Spinal cord (tissue), 10 donors: Measurements from ENCODE around the gene GFOD2. TPM values are rescaled to one million over a fixed set of nuclear protein-coding genes. Genes with fewer than 3 reads are reported as not detected.
"Not testable (repeated sequence)": the region's sequence is repeated elsewhere in the genome, so short reads cannot be mapped to it uniquely, and the experiment has no call there.

Source experiments
- DNase-seq, 6 donors: peaks; one replicate each; pipeline versions ENCODE4 v3.0.0 to v3.0.0-alpha.2; 2013 to 2015; ENCODE audit warnings: low spot score in 6 of 6, low read depth in 4 of 6
- H3K27ac ChIP-seq: one replicate; pipeline ENCODE4 v1.5.1; 2013; ENCODE audit warnings: low read depth, low read length, control low read depth
- H3K27me3 ChIP-seq: one replicate; pipeline ENCODE4 v1.6.1; 2013; ENCODE audit warnings: low read length; ENCODE audit not compliant: control insufficient read depth, insufficient read depth
- H3K36me3 ChIP-seq: one replicate; pipeline ENCODE4 v1.6.1; 2013; ENCODE audit warnings: low read length; ENCODE audit not compliant: control insufficient read depth, insufficient read depth
- H3K4me1 ChIP-seq: one replicate; pipeline ENCODE4 v1.6.1; 2013; ENCODE audit warnings: low read length; ENCODE audit not compliant: control insufficient read depth, insufficient read depth
- H3K4me3 ChIP-seq: one replicate; pipeline ENCODE4 v1.5.1; 2013; ENCODE audit warnings: low read depth, low read length, control low read depth
- H3K9me3 ChIP-seq: one replicate; pipeline ENCODE4 v1.6.1; 2013; ENCODE audit warnings: low read length; ENCODE audit not compliant: control insufficient read depth, insufficient read depth
- WGBS: methylation state at CpG from one replicate; pipeline ENCODE4 v1.1.5; 2013; ENCODE audit warnings: missing lambda C conversion rate; ENCODE audit not compliant: insufficient coverage; 5-methylcytosine and 5-hydroxymethylcytosine counted together
- polyA plus RNA-seq, 2 donors: library from polyadenylated mRNA; unstranded; fragments of 120-200 nt; gene quantifications; one replicate each; pipeline ENCODE4 v1.2.1, GENCODE V29; 2013; ENCODE audit not compliant: insufficient read length in 2 of 2
- total RNA-seq, 2 donors: library from RNA; depleted of rRNA in 1 of 2; stranded (reverse); fragments of 120-200 nt in 1 of 2; fragments of >200 nt in 1 of 2; gene quantifications; one replicate each; pipeline versions ENCODE4 v1.2.3 to v1.2.4, GENCODE V29; 2013 to 2014
- donor health status: healthy.

Gene GFOD2
- total and polyA plus RNA-seq, 4 donors = 26.1 to 56.0 (median 37.4) TPM

- Histone ChIP-seq H3K36me3 (peaks cover 33% of the 10 kb centered on the region), H3K27me3 (no peaks in the 10 kb centered on the region), H3K27ac (no peak overlapping the region), H3K4me3 (no peak overlapping the region), H3K4me1 (peaks cover 8% of the 10 kb centered on the region), H3K9me3 (no peaks in the 10 kb centered on the region)
- WGBS = 88% methylated on average over 7 of the region's 7 CpGs
- no peak for DNase-seq
Observed at GRCh38 chr16:67758966-67759365, 39.9 kb upstream of the GFOD2 start.

DNA sequence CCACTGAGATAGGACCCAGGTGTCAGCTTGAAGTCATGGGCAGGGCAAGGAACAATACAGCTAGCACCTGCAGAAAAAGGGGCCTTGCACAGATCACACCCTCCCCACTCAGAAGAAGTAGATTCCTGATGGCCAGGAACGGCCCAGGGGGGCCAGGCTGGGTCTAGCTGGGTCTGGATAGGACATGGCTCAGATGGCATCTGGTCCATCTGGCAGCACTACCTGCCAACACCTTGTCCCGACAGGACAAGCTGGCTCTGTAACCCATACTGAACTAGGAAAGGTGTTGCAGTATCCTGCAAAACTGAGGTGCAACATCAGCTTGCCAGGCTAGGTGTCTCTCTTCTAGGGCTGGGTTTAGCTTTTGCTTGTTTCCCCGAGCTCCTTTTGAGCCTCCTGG, 38.9 kb upstream of the GFOD2 start:
- Histone ChIP-seq H3K27ac (no peak overlapping the region), H3K4me3 (no peak overlapping the region), H3K9me3 (no peaks in the 10 kb centered on the region), H3K4me1 (peaks cover 8% of the 10 kb centered on the region), H3K36me3 (peaks cover 30% of the 10 kb centered on the region), H3K27me3 (no peaks in the 10 kb centered on the region)
- no peak for DNase-seq
- 100% methylated on average over 3 of the region's 3 CpGs for WGBS

DNA sequence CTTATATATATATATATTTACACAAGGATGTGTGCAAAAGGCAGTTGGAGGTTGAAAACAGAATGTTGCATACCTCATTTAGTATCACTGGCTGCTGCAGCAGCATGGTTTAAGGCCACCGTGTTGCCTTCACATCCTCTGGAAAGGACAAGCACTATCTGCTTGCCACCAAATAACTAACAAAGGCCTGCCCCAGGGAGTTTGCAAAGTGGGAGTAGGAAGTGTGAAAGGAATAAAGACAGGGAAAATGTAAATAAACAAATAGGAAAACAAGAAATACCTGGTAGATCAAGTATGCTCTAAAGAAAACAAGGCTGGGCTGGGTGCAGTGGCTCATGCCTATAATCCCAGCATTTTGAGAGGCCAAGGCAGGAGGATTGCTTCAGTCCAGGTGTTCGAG, 33.5 kb upstream of the GFOD2 start:
- no peaks in the 10 kb centered on the region for H3K27me3 ChIP-seq
- H3K9me3 ChIP-seq = no peaks in the 10 kb centered on the region
- WGBS = no CpG with 5 or more reads among the region's 2 CpGs
- peaks cover 7% of the 10 kb centered on the region for H3K4me1 ChIP-seq
- H3K27ac ChIP-seq = no peak overlapping the region
- no peak for DNase-seq
- H3K36me3 ChIP-seq = peaks cover 17% of the 10 kb centered on the region
- H3K4me3 ChIP-seq = no peak overlapping the region

- peaks cover 12% of the 10 kb centered on the region for H3K36me3 ChIP-seq
- not testable (repeated sequence) for H3K27me3 ChIP-seq, H3K27ac ChIP-seq, H3K4me3 ChIP-seq, H3K9me3 ChIP-seq, DNase-seq, H3K4me1 ChIP-seq
- 96% methylated on average over 2 of the region's 3 CpGs for WGBS
Observed at GRCh38 chr16:67751331-67751730, 32.2 kb upstream of the GFOD2 start.

GRCh38 chr16:67750466-67750865, 31.4 kb upstream of the GFOD2 start:
- 100% methylated on average over 4 of the region's 6 CpGs for WGBS
- Histone ChIP-seq H3K4me1 (peaks cover 7% of the 10 kb centered on the region), H3K36me3 (peaks cover 7% of the 10 kb centered on the region), H3K27me3 (no peaks in the 10 kb centered on the region), H3K4me3 (no peak overlapping the region), H3K9me3 (no peaks in the 10 kb centered on the region), H3K27ac (no peak overlapping the region)
- no peak for DNase-seq

- H3K9me3 ChIP-seq = no peaks in the 10 kb centered on the region
- no peaks in the 10 kb centered on the region for H3K27me3 ChIP-seq
- DNase-seq = no peak
- peaks cover 7% of the 10 kb centered on the region for H3K4me1 ChIP-seq
- no CpG with 5 or more reads among the region's 3 CpGs for WGBS
- H3K27ac ChIP-seq = no peak overlapping the region
- no peak overlapping the region for H3K4me3 ChIP-seq
- H3K36me3 ChIP-seq = peaks cover 7% of the 10 kb centered on the region
Observed at GRCh38 chr16:67749436-67750078, 30.4 kb upstream of the GFOD2 start.

DNA sequence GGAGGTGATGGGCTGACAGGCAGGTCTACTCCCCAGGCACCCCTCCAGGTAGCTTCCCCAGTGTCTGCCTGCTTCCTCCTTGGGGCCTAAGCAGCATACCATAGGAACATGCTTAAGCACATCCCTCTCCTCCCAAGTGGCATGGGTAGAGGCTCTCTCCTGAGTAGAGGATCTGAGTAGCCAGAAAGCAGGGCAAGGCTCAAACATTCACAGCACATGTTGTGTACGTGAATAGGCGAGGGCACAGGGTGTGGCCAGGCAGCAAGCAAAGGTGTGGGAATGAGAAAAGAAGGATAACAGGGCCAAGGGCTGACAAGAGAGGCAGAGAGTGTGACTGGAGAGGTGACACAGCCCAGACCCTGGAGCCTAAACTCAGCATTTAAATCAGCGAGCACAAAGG, 29.7 kb upstream of the GFOD2 start:
- no peaks in the 10 kb centered on the region for H3K9me3 ChIP-seq
- H3K27ac ChIP-seq = no peak overlapping the region
- WGBS = 94% methylated on average over 3 of the region's 3 CpGs
- peaks cover 14% of the 10 kb centered on the region for H3K36me3 ChIP-seq
- no peak overlapping the region for H3K4me3 ChIP-seq
- no peak for DNase-seq
- peaks cover 7% of the 10 kb centered on the region for H3K4me1 ChIP-seq
- no peaks in the 10 kb centered on the region for H3K27me3 ChIP-seq

- H3K36me3 ChIP-seq = peaks cover 28% of the 10 kb centered on the region
- H3K27ac ChIP-seq = no peak overlapping the region
Observed at GRCh38 chr16:67746846-67747245, 27.7 kb upstream of the GFOD2 start.

GRCh38 chr16:67741118-67741517, 22.0 kb upstream of the GFOD2 start:
- Histone ChIP-seq H3K27me3 (no peaks in the 10 kb centered on the region), H3K4me3 (no peak overlapping the region), H3K36me3 (peaks cover 65% of the 10 kb centered on the region), H3K4me1 (no peaks in the 10 kb centered on the region), H3K9me3 (no peaks in the 10 kb centered on the region), H3K27ac (no peak overlapping the region)
- no peak for DNase-seq
- WGBS = 96% methylated on average over 3 of the region's 4 CpGs

More at GRCh38 chr16:67746846-67747245, 27.7 kb upstream of the GFOD2 start:
- no peaks in the 10 kb centered on the region for H3K9me3 ChIP-seq
- H3K4me3 ChIP-seq = no peak overlapping the region
- no peak for DNase-seq
- no peaks in the 10 kb centered on the region for H3K27me3 ChIP-seq
- H3K4me1 ChIP-seq = peaks cover 7% of the 10 kb centered on the region

DNA sequence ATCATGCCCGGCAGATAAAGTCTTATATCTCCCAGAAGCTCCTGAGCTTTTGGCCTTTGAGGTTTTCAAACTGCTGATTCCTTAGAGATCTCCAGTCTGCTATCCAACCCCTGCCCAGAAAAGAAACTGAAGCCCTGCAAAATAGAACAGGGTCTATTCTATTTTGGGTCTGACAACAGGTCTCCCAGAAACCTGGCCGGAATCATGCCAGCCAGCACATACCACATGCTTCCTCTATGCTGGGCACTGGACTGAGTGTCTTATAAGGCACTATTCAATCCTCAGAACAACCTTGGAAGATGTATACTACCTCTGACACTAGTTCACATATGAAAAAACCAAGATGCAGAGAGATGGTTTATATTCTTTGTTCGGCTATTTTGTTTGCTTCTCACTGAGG, 21.3 kb upstream of the GFOD2 start:
- no peaks in the 10 kb centered on the region for H3K9me3 ChIP-seq
- H3K27ac ChIP-seq = no peak overlapping the region
- no peak overlapping the region for H3K4me3 ChIP-seq
- 100% methylated on average over 3 of the region's 3 CpGs for WGBS
- H3K36me3 ChIP-seq = peaks cover 69% of the 10 kb centered on the region
- no peaks in the 10 kb centered on the region for H3K27me3 ChIP-seq
- no peaks in the 10 kb centered on the region for H3K4me1 ChIP-seq
- no peak for DNase-seq
